GM12878 (cell line): ENCODE measurements around the gene SUPT6H. TPM values are rescaled to one million over a fixed set of nuclear protein-coding genes. Genes with fewer than 3 reads are reported as not detected.
A peak's percentile ranks its signal among the peaks of the same experiment; 100 is the strongest.

Experiments
- ATAC-seq: fragments of 200-7000 bp; cut with Tn5 transposase; 3 replicates; pipeline ENCODE4 v1.9.1; 2020; ENCODE audit warnings: mild to moderate bottlenecking, moderate library complexity
- BruUV-seq: library from RNA; stranded (reverse); fragments of 400-500 nt; replicated peaks from 2 replicates; lab custom pipeline; 2021; lab: Mats Ljungman, UMichigan
- CTCF ChIA-PET: fragments of 300-600 bp; sonication (Branson Sonifier 250); formaldehyde crosslinking; extraction: SDS; loops from one replicate; lab custom pipeline; 2021; ENCODE audit warnings: inconsistent platforms; lab: Yijun Ruan, JAX
- POLR2A ChIA-PET: fragments of 350-600 bp; formaldehyde crosslinking; extraction: SDS; loops from one replicate; lab custom pipeline; 2021; ENCODE audit warnings: inconsistent platforms; lab: Charles Lee
- RAD21 ChIA-PET: fragments of 300-600 bp; sonication (Branson Sonifier 250); formaldehyde crosslinking; loops from one replicate; lab custom pipeline; 2023; ENCODE audit warnings: antibody characterized with exemption; ENCODE audit not compliant: unreplicated experiment; lab: Charles Lee
- SMC1A ChIA-PET: fragments of 300-600 bp; sonication (Branson Sonifier 250); formaldehyde crosslinking; loops from one replicate; lab custom pipeline; 2023; ENCODE audit not compliant: unreplicated experiment, uncharacterized antibody; lab: Charles Lee
- DNase-seq: peaks from one replicate; pipeline ENCODE4 v3.0.0-alpha.2; 2011; ENCODE audit warnings: low read depth, low spot score
- FAIRE-seq: peaks from 3 replicates; lab custom pipeline; 2011; peaks lifted over from hg19 to GRCh38; lab: Jason Lieb, UNC
- H2AFZ ChIP-seq: 2 replicates; pipeline ENCODE4 v1.6.0; 2011; ENCODE audit warnings: low read depth, low read length, control low read depth; ENCODE audit not compliant: control insufficient read depth
- H3K27ac ChIP-seq: 2 replicates; pipeline ENCODE4 v1.5.1; 2011; ENCODE audit warnings: control low read depth; ENCODE audit not compliant: control insufficient read depth, insufficient read depth
- H3K27me3 ChIP-seq, 2 experiments: replicated peaks in 1 of 2; 2 replicates each; pipeline versions ENCODE4 v1.6.0 to v1.6.1; 2011; ENCODE audit warnings: low read length in 1 of 2; ENCODE audit not compliant: control insufficient read depth in 2 of 2, insufficient read depth in 2 of 2
- H3K36me3 ChIP-seq, 2 experiments: 2 replicates each; pipeline ENCODE4 v1.5.1; 2011; ENCODE audit warnings: low read length in 1 of 2; ENCODE audit not compliant: control insufficient read depth in 2 of 2, insufficient read depth in 2 of 2
- H3K4me1 ChIP-seq: 2 replicates; pipeline ENCODE4 v1.6.1; 2011; ENCODE audit warnings: mild to moderate bottlenecking, low read length, moderate library complexity, mixed read lengths; ENCODE audit not compliant: control insufficient read depth, insufficient read depth
- H3K4me2 ChIP-seq: 2 replicates; pipeline ENCODE4 v1.6.0; 2011; ENCODE audit warnings: control low read depth; ENCODE audit not compliant: control insufficient read depth, insufficient read depth
- H3K4me3 ChIP-seq: fragments of 200-600 bp; sonication (generic); 2 replicates; pipeline ENCODE4 v1.5.1; 2016
- H3K79me2 ChIP-seq: 2 replicates; pipeline ENCODE4 v1.6.0; 2011; ENCODE audit warnings: low read length; ENCODE audit not compliant: control insufficient read depth, insufficient read depth
- H3K9ac ChIP-seq: 2 replicates; pipeline ENCODE4 v1.8.0; 2011; ENCODE audit warnings: low read length, control low read depth, mixed read lengths; ENCODE audit not compliant: control insufficient read depth, insufficient read depth
- H3K9me3 ChIP-seq: replicated peaks from 3 replicates; pipeline ENCODE4 v1.5.1; 2011; ENCODE audit warnings: mild to moderate bottlenecking, low read length; ENCODE audit not compliant: control insufficient read depth, insufficient read depth
- H4K20me1 ChIP-seq: 2 replicates; pipeline ENCODE4 v1.6.0; 2011; ENCODE audit not compliant: control insufficient read depth, insufficient read depth
- BCL11A ChIP-seq: IDR thresholded peaks from 2 replicates; pipeline ENCODE4 v1.6.1; 2011; ENCODE audit warnings: low read depth, low read length
- BMI1 ChIP-seq: fragments of 450-650 bp; IDR thresholded peaks from 2 replicates; pipeline ENCODE4 v1.6.1; 2016; ENCODE audit warnings: mild to moderate bottlenecking, moderate library complexity, borderline replicate concordance
- EED ChIP-seq: sonication (generic); IDR thresholded peaks from 2 replicates; pipeline ENCODE4 v1.6.1; 2016; ENCODE audit warnings: antibody characterized with exemption, low read depth
- EZH2 ChIP-seq: IDR thresholded peaks from 2 replicates; pipeline ENCODE4 v1.6.1; 2012; ENCODE audit warnings: low read depth, mild to moderate bottlenecking, control low read depth, inconsistent platforms, low read length, borderline replicate concordance; ENCODE audit not compliant: control insufficient read depth
- KAT2A ChIP-seq: conservative IDR thresholded peaks from 2 replicates; pipeline ENCODE4 v1.6.1; 2011; ENCODE audit warnings: low read depth, low read length; ENCODE audit not compliant: control insufficient read depth
- MEF2A ChIP-seq: IDR thresholded peaks from 2 replicates; pipeline ENCODE4 v1.6.1; 2011; ENCODE audit warnings: low read depth, mild to moderate bottlenecking, low read length, moderate library complexity; ENCODE audit not compliant: insufficient read depth
- MTA2 ChIP-seq: fragments of 450-650 bp; IDR thresholded peaks from 2 replicates; pipeline ENCODE4 v1.6.1; 2016; ENCODE audit warnings: low read depth, mild to moderate bottlenecking, moderate library complexity
- NBN ChIP-seq: fragments of 450-650 bp; IDR thresholded peaks from 2 replicates; pipeline ENCODE4 v1.6.1; 2016
- NFYA ChIP-seq: IDR thresholded peaks from 2 replicates; pipeline ENCODE4 v1.6.1; 2011; ENCODE audit warnings: low read depth, mild to moderate bottlenecking, low read length, improper control_type of control experiment, borderline replicate concordance
- NFYB ChIP-seq: IDR thresholded peaks from 2 replicates; pipeline ENCODE4 v1.6.1; 2011; ENCODE audit warnings: low read depth, mild to moderate bottlenecking, low read length, improper control_type of control experiment, moderate library complexity; ENCODE audit not compliant: insufficient read depth
- PML ChIP-seq: IDR thresholded peaks from 2 replicates; pipeline ENCODE4 v1.6.1; 2012; ENCODE audit warnings: low read length, inconsistent platforms
- POLR2AphosphoS2 ChIP-seq: IDR thresholded peaks from 2 replicates; pipeline ENCODE4 v1.6.1; 2011; ENCODE audit warnings: low read depth, mild to moderate bottlenecking, low read length, improper control_type of control experiment, moderate library complexity
- RFX5 ChIP-seq: IDR thresholded peaks from 2 replicates; pipeline ENCODE4 v1.6.1; 2011; ENCODE audit warnings: low read depth, low read length, improper control_type of control experiment
- SMC3 ChIP-seq: IDR thresholded peaks from 2 replicates; pipeline ENCODE4 v1.6.1; 2011; ENCODE audit warnings: low read length, improper control_type of control experiment, borderline replicate concordance
- SP1 ChIP-seq: IDR thresholded peaks from one replicate; pipeline ENCODE4 v1.6.1; 2011; ENCODE audit warnings: low read depth, low read length
- TBL1XR1 ChIP-seq: IDR thresholded peaks from 2 replicates; pipeline ENCODE4 v1.6.1; 2012; ENCODE audit warnings: low read depth, low read length, improper control_type of control experiment
- WRNIP1 ChIP-seq: IDR thresholded peaks from 2 replicates; pipeline ENCODE4 v1.6.1; 2011; ENCODE audit warnings: low read depth, low read length, improper control_type of control experiment, borderline replicate concordance
- YBX1 ChIP-seq: fragments of 450-650 bp; IDR thresholded peaks from 2 replicates; pipeline ENCODE4 v1.6.1; 2016; ENCODE audit warnings: antibody characterized with exemption
- YY1 ChIP-seq: IDR thresholded peaks from 2 replicates; pipeline ENCODE4 v1.6.1; 2011; ENCODE audit warnings: low read depth, mild to moderate bottlenecking, low read length
- WGBS: methylation state at CpG from one replicate; pipeline ENCODE4 v1.1.6; 2016; ENCODE audit warnings: low lambda C conversion rate; ENCODE audit not compliant: insufficient replicate concordance, insufficient coverage; ENCODE audit errors: missing lambda C conversion rate; 5-methylcytosine and 5-hydroxymethylcytosine counted together
- in situ Hi-C: fragments of 300-500 bp; cut with MboI; formaldehyde crosslinking; loops from 9 replicates; pipeline ENCODE4 v1.14.3; 2018; ENCODE audit warnings: mixed read lengths
- intact Hi-C: fragments of 100-400 bp; cut with micrococcal nuclease; formaldehyde crosslinking; loops from one replicate; pipeline ENCODE4 v1.14.2; 2022; ENCODE audit not compliant: unreplicated experiment
- polyA plus RNA-seq, 11 experiments: library from polyadenylated mRNA; depleted of rRNA in 4 of 11; unstranded in 6 of 11; stranded (reverse) in 5 of 11; fragments of >200 nt; fragmentation: Nextera tagmentation in 4 of 11; fragmentation: Illumina TruSeq in 1 of 11; extraction: Ambion mirVana in 4 of 11; extraction: Trizol in 1 of 11; gene quantifications; 1 replicate in 1 of 11; 2 replicates in 10 of 11; pipeline versions ENCODE4 v1.2.1 to v1.2.3, GENCODE V29; 2011 to 2016; ENCODE audit warnings: inconsistent platforms in 2 of 11, missing spikeins in 2 of 11, low read depth in 1 of 11
- total RNA-seq, 4 experiments: library from RNA; depleted of rRNA in 3 of 4; stranded (reverse); fragments of >200 nt in 3 of 4; fragmentation: Illumina TruSeq in 1 of 4; extraction: Trizol in 1 of 4; gene quantifications; 2 replicates each; pipeline versions ENCODE4 v1.2.1 to v1.2.3, GENCODE V29; 2013 to 2021
- TF ChIP-seq, protein P1 (sequence below): IDR thresholded peaks from 2 replicates; pipeline ENCODE4 v1.6.1; 2011; ENCODE audit warnings: mild to moderate bottlenecking, low read depth, low read length, moderate library complexity; ENCODE audit not compliant: insufficient replicate concordance

SUPT6H gene
- total and polyA plus RNA-seq, 10 of the 15 experiments (the other 5 are each of a cell fraction or from before 2014, with no cell fraction given) = 1.7 to 58.8 (median 37.7) TPM

DNA sequence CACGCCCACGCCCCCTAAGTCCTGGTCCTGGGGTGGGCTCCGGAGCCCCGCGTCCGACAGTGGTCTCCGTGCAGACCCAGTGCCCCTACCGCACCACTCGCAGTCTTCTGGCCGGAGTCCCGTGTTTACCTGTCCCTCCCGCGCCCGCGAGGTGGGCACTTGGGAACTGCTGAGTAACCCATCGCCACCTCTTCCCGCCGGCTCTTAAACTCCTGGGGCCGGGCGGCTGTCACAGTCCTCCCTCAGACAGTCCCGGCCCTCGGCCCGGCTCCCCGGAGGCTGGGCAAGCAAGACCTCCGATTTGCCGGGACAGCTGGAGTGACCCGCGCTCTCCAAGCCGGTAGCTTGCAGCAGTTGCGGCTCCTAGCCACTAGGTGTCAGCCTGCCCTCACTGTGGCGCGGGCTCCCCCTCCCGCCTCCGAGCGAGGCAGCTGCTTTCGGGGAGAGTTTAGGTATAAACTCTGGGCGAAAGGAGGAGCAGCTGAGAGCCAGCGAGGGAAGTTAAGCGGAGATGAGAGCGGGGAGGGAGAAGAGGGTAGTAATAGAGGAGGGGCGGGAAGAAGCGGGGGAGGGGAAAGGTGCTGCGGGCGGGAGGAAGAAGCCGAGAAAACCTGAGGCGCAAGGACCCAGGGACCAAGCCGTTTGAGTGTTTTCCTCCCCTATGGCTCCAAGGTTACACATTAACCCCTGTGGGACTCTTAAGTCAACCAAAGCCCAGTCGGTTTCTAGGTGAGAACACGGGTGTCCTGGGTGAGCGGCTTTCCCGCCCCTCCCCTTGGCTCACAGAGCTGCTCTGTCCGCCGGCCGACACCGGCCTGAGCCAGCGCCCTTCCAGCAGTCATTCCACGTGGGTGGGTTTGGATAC is 64.9 kb downstream of the SUPT6H start (continued):
- TF ChIP-seq NFYA (no peak), EZH2 (no peak), NBN (peak; percentile 97), MEF2A (peak; percentile 58; the same call in 1 of the 2 replicates), EED (peak; percentile 69), WRNIP1 (0 out of 2 replicates have a peak, but pooled peaks have one; percentile 22)

DNA sequence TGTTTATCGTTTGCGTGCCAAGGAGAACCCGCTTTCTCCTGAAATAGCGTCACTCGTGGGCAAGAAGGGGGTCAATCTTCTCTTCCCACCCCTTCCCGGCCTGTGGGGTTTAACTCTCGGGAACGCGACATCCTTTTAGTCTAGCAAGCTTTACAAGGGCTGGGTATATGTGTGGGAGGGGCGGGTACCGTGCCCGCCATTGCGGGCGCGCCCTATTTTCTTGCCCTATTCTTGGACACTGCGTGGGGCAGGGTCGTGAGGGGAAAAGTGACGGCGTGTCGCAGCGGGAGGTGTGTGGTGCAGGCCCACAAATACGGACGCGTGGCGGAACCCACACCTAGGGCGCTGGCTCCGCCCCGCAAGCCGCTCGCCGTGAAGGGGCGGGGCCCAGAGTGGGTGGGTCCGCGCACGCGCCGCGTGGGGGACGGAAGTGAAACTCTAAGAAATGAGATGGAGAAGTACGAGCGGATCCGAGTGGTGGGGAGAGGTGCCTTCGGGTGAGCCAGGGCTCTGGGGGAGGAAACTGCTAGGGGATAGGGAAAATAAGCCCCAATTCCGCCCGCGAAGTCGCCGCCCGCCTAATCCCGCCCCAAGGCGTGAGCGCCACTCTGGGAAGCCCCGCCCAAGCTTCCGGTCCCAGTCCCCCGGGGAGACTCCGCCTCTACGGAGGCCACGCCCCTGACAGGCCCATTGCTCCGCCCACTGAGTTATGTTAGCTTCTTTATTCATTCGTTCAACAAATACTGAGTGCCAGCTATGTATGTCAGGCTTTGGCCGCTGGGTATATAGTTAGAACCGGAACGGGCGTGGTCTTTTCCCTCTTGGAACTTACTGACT is 66.6 kb downstream of the SUPT6H start, which contains the start of gene NEK8:
Gene NEK8, plus strand, starts transcription at position 425 of the 837 bp plus-strand sequence. Its CDS starts 26 bp downstream, at position 451.
- TSS peak; percentile 70 for BruUV-seq
- Histone ChIP-seq H4K20me1 (no peaks in the 10 kb centered on the region), H3K4me2 (peak within 1 kb of the TSS; percentile 94), H3K9ac (peak within 1 kb of the TSS; percentile 77), H2AFZ (peak within 1 kb of the TSS; percentile 72), H3K4me3 (peak within 1 kb of the TSS; percentile 67), H3K27me3 (no peaks in the 10 kb centered on the region), H3K9me3 (no peaks in the 10 kb centered on the region), H3K36me3 (peaks cover 0 to 7% of the 10 kb centered on the region in 2 experiments; a peak in 2 of 4 replicates), H3K27ac (peak within 1 kb of the TSS; percentile 94), H3K4me1 (peaks cover 18% of the 10 kb centered on the region), H3K79me2 (peaks cover 8% of the 10 kb centered on the region)
- intact Hi-C loops = loop anchor here (1.0 to 10.0 kb wide), 3 partner anchors 10 to 386 kb away; partner anchors contain the start of gene FAM222B
- DNase-seq (peak; percentile 88), FAIRE-seq (peak; percentile 89), ATAC-seq (peak; percentile 37)
- in situ Hi-C loops = loop anchor here (25.0 kb wide), 1 partner anchor 1266 kb away; the partner anchor contains the start of gene KSR1
- CTCF ChIA-PET = interaction anchor here (0.7 to 12.6 kb wide), 14 partner anchors 8 to 419 kb away, joined by 3 to 394 read pairs (median 32); partner anchors contain the start of genes BLTP2, DHRS13, FAM222B and FLOT2
- RAD21 ChIA-PET = interaction anchor here (0.9 to 6.8 kb wide), 23 partner anchors 9 to 411 kb away, joined by 3 to 375 read pairs (median 12); partner anchors contain the start of genes BLTP2, DHRS13, FLOT2 and PHF12
- SMC1A ChIA-PET = interaction anchor here (0.8 to 11.3 kb wide), 12 partner anchors 9 to 225 kb away, joined by 3 to 326 read pairs (median 9); partner anchors contain the start of genes FAM222B, FLOT2, RPL23A and TRAF4
- 1% methylated on average over 64 of the region's 64 CpGs for WGBS
- POLR2A ChIA-PET = interaction anchor here (0.5 to 17.2 kb wide), 23 partner anchors 9 to 420 kb away, joined by 3 to 485 read pairs (median 6); partner anchors contain the start of genes ALDOC, BLTP2, FAM222B and FLOT2
- TF ChIP-seq, protein P1, sequence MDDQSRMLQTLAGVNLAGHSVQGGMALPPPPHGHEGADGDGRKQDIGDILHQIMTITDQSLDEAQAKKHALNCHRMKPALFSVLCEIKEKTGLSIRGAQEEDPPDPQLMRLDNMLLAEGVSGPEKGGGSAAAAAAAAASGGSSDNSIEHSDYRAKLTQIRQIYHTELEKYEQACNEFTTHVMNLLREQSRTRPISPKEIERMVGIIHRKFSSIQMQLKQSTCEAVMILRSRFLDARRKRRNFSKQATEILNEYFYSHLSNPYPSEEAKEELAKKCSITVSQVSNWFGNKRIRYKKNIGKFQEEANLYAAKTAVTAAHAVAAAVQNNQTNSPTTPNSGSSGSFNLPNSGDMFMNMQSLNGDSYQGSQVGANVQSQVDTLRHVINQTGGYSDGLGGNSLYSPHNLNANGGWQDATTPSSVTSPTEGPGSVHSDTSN = no peak
- TF ChIP-seq TBL1XR1 (peak; percentile 42; the same call in 1 of the 2 replicates), POLR2AphosphoS2 (peak; percentile 88), RFX5 (no peak), BCL11A (no peak), YBX1 (no peak), NFYB (0 out of 2 replicates have a peak, but pooled peaks have one; percentile 13), SMC3 (0 out of 2 replicates have a peak, but pooled peaks have one; percentile 15), KAT2A (no peak), SP1 (peak; percentile 61), MTA2 (peak; percentile 66; the same call in 1 of the 2 replicates), YY1 (no peak), PML (no peak), BMI1 (no peak)
